CD4-positive, alpha-beta T cell (primary cell): Measurements from ENCODE around the gene GALE. TPM values are rescaled to one million over a fixed set of nuclear protein-coding genes. Genes with fewer than 3 reads are reported as not detected.
"Not testable (repeated sequence)": the region's sequence is repeated elsewhere in the genome, so short reads cannot be mapped to it uniquely, and the experiment has no call there.

Source experiments
- ATAC-seq: fragments of 200-7000 bp; cut with Tn5 transposase; one replicate; pipeline ENCODE4 v1.10.0; 2022; ENCODE audit warnings: mild to moderate bottlenecking; ENCODE audit not compliant: poor library complexity
- CTCF ChIA-PET: fragments of 350-600 bp; sonication (Branson Sonifier 250); formaldehyde crosslinking; loops from one replicate; lab custom pipeline; 2021; ENCODE audit warnings: antibody characterized with exemption, inconsistent platforms; lab: Charles Lee
- POLR2A ChIA-PET: fragments of 350-600 bp; sonication (Branson Sonifier 250); formaldehyde crosslinking; loops from one replicate; lab custom pipeline; 2021; ENCODE audit warnings: antibody characterized with exemption, inconsistent platforms; lab: Charles Lee
- DNase-seq, 14 experiments: peaks; one replicate each; pipeline ENCODE4 v3.0.0-alpha.2; 2013 to 2020; ENCODE audit warnings: mixed read lengths in 2 of 14
- H3K27ac ChIP-seq, 2 donors: one replicate each; pipeline versions ENCODE4 v1.5.1 to v1.7.0; 2013; ENCODE audit warnings: low read length in 2 of 2, low read depth in 1 of 2, mild to moderate bottlenecking in 1 of 2
- H3K27me3 ChIP-seq, 2 experiments: 1 replicate in 1 of 2; 2 replicates in 1 of 2; pipeline versions ENCODE4 v1.6.1 to v1.7.0; 2013; ENCODE audit warnings: low read length in 2 of 2, control low read depth in 1 of 2, mild to moderate bottlenecking in 1 of 2, moderate library complexity in 1 of 2; ENCODE audit not compliant: insufficient read depth in 2 of 2, control insufficient read depth in 1 of 2
- H3K36me3 ChIP-seq: one replicate; pipeline ENCODE4 v1.6.1; 2013; ENCODE audit warnings: low read length, control low read depth; ENCODE audit not compliant: insufficient read depth
- H3K4me1 ChIP-seq: one replicate; pipeline ENCODE4 v1.6.1; 2013; ENCODE audit warnings: low read length, control low read depth; ENCODE audit not compliant: insufficient read depth
- H3K4me3 ChIP-seq: one replicate; pipeline ENCODE4 v1.5.1; 2013; ENCODE audit warnings: mild to moderate bottlenecking, low read length, moderate library complexity
- H3K9me3 ChIP-seq, 2 experiments: 1 replicate in 1 of 2; 2 replicates in 1 of 2; pipeline versions ENCODE4 v1.6.1 to v1.7.0; 2013; ENCODE audit warnings: low read length in 2 of 2, mild to moderate bottlenecking in 2 of 2, control low read depth in 1 of 2, moderate library complexity in 1 of 2; ENCODE audit not compliant: control insufficient read depth in 1 of 2, insufficient read depth in 1 of 2
- H3K27ac Mint-ChIP-seq: one replicate; pipeline ENCODE4 v1.8.0; 2020; ENCODE audit warnings: mixed read lengths
- H3K27me3 Mint-ChIP-seq: one replicate; pipeline ENCODE4 v1.8.0; 2021; ENCODE audit warnings: mixed read lengths
- H3K36me3 Mint-ChIP-seq: one replicate; pipeline ENCODE4 v1.8.0; 2021; ENCODE audit warnings: low read depth, mixed read lengths
- H3K4me1 Mint-ChIP-seq: one replicate; pipeline ENCODE4 v1.8.0; 2021; ENCODE audit warnings: low read depth, mixed read lengths
- H3K4me3 Mint-ChIP-seq: one replicate; pipeline ENCODE4 v1.8.0; 2020; ENCODE audit warnings: mild to moderate bottlenecking, mixed read lengths
- H3K9me3 Mint-ChIP-seq: one replicate; pipeline ENCODE4 v1.8.0; 2020; ENCODE audit warnings: mixed read lengths
- CTCF ChIP-seq: fragments of 200-600 bp; IDR thresholded peaks from one replicate; pipeline ENCODE4 v1.8.0; 2022; ENCODE audit warnings: antibody characterized with exemption, mild to moderate bottlenecking
- intact Hi-C, 2 experiments: fragments of 100-400 bp; cut with DNase I in 1 of 2; cut with micrococcal nuclease in 1 of 2; formaldehyde crosslinking; loops; one replicate each; pipeline versions ENCODE4 v1.15.1 to v1.9.0; 2023 to 2025; cut with DNase I, micrococcal nuclease
- total RNA-seq, 174 experiments: library from RNA in 2 of 174; stranded (reverse) in 2 of 174; gene quantifications; one replicate each; pipeline ENCODE4 v1.2.3 and lab custom pipeline; 2021 to 2026

The GALE gene
- total RNA-seq, 2 experiments from 2014 or later: 5.4 to 6.9 TPM

GRCh38 chr1:23784846-23785245 lies 15.7 kb downstream of the GALE start:
- no peak for DNase-seq
- POLR2A ChIA-PET: no interaction called here
- no peak overlapping the region for H3K4me3 Mint-ChIP-seq
- Histone ChIP-seq H3K9me3 (no peaks in the 10 kb centered on the region), H3K27ac (no peak overlapping the region), H3K27me3 (no peaks in the 10 kb centered on the region), H3K4me3 (no peak overlapping the region), H3K4me1 (peaks cover 11% of the 10 kb centered on the region), H3K36me3 (peaks cover 53% of the 10 kb centered on the region)
- H3K27ac Mint-ChIP-seq: no peak overlapping the region
- ATAC-seq: no peak
- H3K9me3 Mint-ChIP-seq: no peaks in the 10 kb centered on the region
- CTCF ChIA-PET: interaction anchor here (1.3 kb wide), 1 partner anchor 13 kb away, joined by 3 read pairs; no protein-coding TSS in a partner anchor
- peaks cover 66% of the 10 kb centered on the region for H3K36me3 Mint-ChIP-seq
- intact Hi-C loops: no loop called here
- TF ChIP-seq CTCF: no peak
- peaks cover 16% of the 10 kb centered on the region for H3K4me1 Mint-ChIP-seq
- H3K27me3 Mint-ChIP-seq: no peaks in the 10 kb centered on the region

- peaks cover 52% of the 10 kb centered on the region for H3K36me3 ChIP-seq
- H3K9me3 Mint-ChIP-seq, POLR2A ChIA-PET, intact Hi-C loops, ATAC-seq, H3K27me3 ChIP-seq, H3K27ac Mint-ChIP-seq, DNase-seq, H3K27ac ChIP-seq, H3K9me3 ChIP-seq, H3K4me3 Mint-ChIP-seq, H3K4me3 ChIP-seq, H3K27me3 Mint-ChIP-seq: not testable (repeated sequence)
- Mint-ChIP-seq H3K4me1 (peaks cover 30% of the 10 kb centered on the region), H3K36me3 (peaks cover 73% of the 10 kb centered on the region)
- H3K4me1 ChIP-seq: peaks cover 24% of the 10 kb centered on the region
- CTCF ChIA-PET: interaction anchor here (1.8 kb wide), 1 partner anchor 11 kb away, joined by 9 read pairs; no protein-coding TSS in a partner anchor
Measured at GRCh38 chr1:23783141-23783540, 17.4 kb downstream of the GALE start.

- no peak for TF ChIP-seq CTCF
- Histone ChIP-seq H3K9me3 (no peaks in the 10 kb centered on the region), H3K4me3 (no peak overlapping the region), H3K36me3 (peaks cover 23% of the 10 kb centered on the region), H3K27me3 (no peaks in the 10 kb centered on the region), H3K4me1 (peaks cover 34% of the 10 kb centered on the region), H3K27ac (no peak overlapping the region)
- H3K4me1 Mint-ChIP-seq: peaks cover 38% of the 10 kb centered on the region
- H3K9me3 Mint-ChIP-seq: no peaks in the 10 kb centered on the region
- DNase-seq: no peak
- peaks cover 46% of the 10 kb centered on the region for H3K36me3 Mint-ChIP-seq
- no peak for ATAC-seq
- intact Hi-C loops: loop anchor here in 1 of 2 experiments (5.0 kb wide), 1 partner anchor 38 kb away; the partner anchor contains the start of gene ELOA
- CTCF ChIA-PET: interaction anchor here (1.2 to 2.5 kb wide), 3 partner anchors 10 to 30 kb away, joined by 4 to 10 read pairs (median 4); no protein-coding TSS in a partner anchor
- H3K27me3 Mint-ChIP-seq: no peaks in the 10 kb centered on the region
- peak overlapping the region; percentile 98 for H3K27ac Mint-ChIP-seq
- POLR2A ChIA-PET: interaction anchor here (0.6 to 3.4 kb wide), 7 partner anchors 8 to 180 kb away, joined by 3 to 28 read pairs (median 4); partner anchors contain the start of genes GALE, LYPLA2 and PNRC2
- H3K4me3 Mint-ChIP-seq: peak overlapping the region; percentile 88
Measured at GRCh38 chr1:23779826-23780371, 20.7 kb downstream of the GALE start.
